Adrenal gland (tissue), 5 donors: ENCODE data around the gene STC2.

Experiments
- POLR2A ChIP-seq, 2 donors: fragments of 450-650 bp; IDR thresholded peaks; one replicate each; pipeline ENCODE4 v1.6.1; 2017; ENCODE audit warnings: antibody characterized with exemption in 2 of 2, mild to moderate bottlenecking in 2 of 2, moderate library complexity in 1 of 2
- TF ChIP-seq, protein P1 (sequence below), 6 experiments: fragments of 450-650 bp in 4 of 6; fragments of 200-600 bp in 2 of 6; sonication (generic) in 1 of 6; IDR thresholded peaks; 1 replicate in 5 of 6; 2 replicates in 1 of 6; pipeline versions ENCODE4 v1.5.1 to v1.8.0; 2016 to 2021; ENCODE audit warnings: antibody characterized with exemption in 6 of 6, mild to moderate bottlenecking in 2 of 6, moderate library complexity in 1 of 6
- donor health status: DM: no; HTN: no; CAD: no.

DNA sequence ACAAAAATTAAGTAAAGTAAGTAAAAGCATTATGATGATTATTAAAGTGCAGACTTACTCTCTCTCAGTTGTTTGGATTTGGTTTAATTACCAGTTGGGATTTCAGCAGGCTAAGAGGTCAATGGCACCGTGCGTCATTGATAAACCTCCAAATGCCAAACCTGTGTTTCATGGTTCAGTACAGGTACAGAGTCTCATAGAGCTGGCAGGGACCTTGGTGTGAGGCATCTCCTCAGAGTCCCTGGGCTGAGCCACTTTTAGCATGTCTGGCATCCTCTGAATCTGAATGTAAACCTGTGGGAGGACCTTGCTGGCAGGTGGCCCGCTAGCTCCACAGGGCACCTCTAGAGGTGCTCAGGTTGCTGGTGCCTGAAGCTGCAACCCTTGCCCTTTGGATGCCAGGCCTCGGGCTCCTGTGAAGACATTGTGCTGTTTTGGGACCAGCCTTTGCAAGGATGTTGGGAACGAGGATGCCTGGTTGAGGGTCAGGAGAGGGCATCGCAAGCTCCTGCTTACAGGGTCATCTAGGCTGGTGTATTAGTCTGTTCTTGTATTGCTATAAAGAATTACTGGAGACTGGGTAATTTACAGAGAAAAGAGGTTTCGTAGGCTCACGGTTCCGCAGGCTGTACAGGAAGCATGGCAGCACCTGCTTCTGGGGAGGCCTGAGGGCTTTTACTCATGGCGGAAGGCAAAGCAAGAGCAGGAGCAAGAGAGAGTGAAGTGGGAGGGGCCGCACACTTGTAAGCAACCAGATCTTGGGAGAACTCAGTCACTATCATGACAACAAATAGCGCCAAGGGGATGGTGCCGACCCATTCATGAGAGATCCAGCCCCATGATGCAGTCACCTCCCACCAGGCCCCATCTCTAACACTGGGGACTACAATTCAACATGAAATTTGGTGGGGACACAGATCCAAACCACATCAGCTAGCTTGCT lies 14.9 kb upstream of the STC2 start:
- TF ChIP-seq, protein P1, sequence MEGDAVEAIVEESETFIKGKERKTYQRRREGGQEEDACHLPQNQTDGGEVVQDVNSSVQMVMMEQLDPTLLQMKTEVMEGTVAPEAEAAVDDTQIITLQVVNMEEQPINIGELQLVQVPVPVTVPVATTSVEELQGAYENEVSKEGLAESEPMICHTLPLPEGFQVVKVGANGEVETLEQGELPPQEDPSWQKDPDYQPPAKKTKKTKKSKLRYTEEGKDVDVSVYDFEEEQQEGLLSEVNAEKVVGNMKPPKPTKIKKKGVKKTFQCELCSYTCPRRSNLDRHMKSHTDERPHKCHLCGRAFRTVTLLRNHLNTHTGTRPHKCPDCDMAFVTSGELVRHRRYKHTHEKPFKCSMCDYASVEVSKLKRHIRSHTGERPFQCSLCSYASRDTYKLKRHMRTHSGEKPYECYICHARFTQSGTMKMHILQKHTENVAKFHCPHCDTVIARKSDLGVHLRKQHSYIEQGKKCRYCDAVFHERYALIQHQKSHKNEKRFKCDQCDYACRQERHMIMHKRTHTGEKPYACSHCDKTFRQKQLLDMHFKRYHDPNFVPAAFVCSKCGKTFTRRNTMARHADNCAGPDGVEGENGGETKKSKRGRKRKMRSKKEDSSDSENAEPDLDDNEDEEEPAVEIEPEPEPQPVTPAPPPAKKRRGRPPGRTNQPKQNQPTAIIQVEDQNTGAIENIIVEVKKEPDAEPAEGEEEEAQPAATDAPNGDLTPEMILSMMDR (IDR thresholded peaks at IDR 0.05): no peak
- no peak for TF ChIP-seq POLR2A (IDR thresholded peaks at IDR 0.05)
